NAMALWA (cell line): ENCODE results near the gene SCYL1.
"Not testable (repeated sequence)": the region's sequence is repeated elsewhere in the genome, so short reads cannot be mapped to it uniquely, and the experiment has no call there.

Experiments used
- DNase-seq: peaks from one replicate; pipeline ENCODE4 v3.0.0-alpha.2; 2015; ENCODE audit warnings: low spot score

Gene SCYL1

DNA sequence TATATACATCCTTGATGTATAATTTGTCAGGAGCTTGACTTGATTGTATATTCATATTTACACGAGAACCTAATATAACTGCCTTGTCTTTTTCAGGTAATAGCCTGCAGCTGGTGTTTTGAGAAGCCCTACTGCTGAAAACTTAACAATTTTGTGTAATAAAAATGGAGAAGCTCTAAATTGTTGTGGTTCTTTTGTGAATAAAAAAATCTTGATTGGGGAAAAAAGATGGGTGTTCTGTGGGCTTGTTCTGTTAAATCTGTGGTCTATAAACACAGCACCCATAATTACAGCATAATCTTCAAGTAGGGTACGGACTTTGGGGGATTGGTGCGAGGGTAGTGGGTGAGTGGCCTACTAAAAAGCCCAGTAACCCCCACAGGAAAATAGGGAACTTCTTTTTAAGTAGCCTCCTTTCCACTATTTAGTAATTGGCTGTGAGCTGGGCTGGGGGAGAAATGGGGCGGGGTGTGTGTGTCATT, 18.6 kb upstream of the SCYL1 start:
- no peak for DNase-seq

GRCh38 chr11:65506772-65507505, 17.9 kb upstream of the SCYL1 start:
- DNase-seq = peak; percentile 82

- not testable (repeated sequence) for DNase-seq
Observed at GRCh38 chr11:65512311-65512710, 12.6 kb upstream of the SCYL1 start.

DNA sequence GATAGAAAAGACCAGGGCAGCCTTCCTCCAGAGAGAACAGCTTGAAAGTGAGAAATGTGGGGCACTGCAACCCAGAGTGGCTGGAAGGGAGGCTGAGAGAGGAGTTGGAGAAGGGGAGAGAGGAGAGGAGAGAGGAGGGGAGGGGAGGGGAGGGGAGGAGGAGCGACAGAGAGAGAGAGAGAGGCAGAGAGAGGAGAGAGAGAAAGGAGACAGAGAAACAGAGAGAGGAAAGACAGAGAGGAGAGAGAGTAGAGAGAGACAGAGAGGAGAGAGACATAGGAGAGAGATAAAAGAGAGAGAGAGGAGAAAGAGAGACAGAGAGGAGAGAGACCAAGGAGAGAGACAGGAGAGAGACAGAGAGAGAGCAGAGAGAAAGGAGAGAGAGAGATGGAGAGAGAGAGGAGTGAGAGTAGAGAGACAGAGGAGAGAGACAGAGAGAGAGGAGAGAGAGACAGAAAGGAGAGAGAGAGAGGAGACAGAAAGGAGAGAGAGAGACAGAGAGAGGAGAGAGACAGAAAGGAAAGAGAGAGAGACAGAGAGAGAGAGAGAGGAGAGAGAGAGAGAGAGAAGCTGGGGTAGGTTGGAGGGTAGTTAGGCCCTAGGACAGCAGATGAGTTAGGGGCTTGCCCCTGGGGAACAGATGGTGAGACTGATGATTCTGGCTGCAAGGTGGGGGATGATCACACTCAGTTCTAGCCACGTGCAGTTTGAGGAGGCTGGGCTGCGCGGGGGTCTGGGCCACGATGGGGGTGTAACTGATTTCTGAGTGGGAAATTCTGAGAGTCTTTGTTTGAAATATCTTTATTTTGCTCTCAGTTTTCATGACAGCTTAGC, 8.5 kb upstream of the SCYL1 start:
- DNase-seq = no peak

- DNase-seq = not testable (repeated sequence)
Observed at GRCh38 chr11:65518941-65519549, 5.8 kb upstream of the SCYL1 start.

- DNase-seq = not testable (repeated sequence)
Observed at GRCh38 chr11:65521777-65522521, 2.9 kb upstream of the SCYL1 start.

GRCh38 chr11:65522718-65523630, 1.9 kb upstream of the SCYL1 start:
- not testable (repeated sequence) for DNase-seq

- not testable (repeated sequence) for DNase-seq
Observed at GRCh38 chr11:65523631-65523968, 1.3 kb upstream of the SCYL1 start.

GRCh38 chr11:65524014-65524740, 706 bp upstream of the SCYL1 start:
- no peak for DNase-seq

DNA sequence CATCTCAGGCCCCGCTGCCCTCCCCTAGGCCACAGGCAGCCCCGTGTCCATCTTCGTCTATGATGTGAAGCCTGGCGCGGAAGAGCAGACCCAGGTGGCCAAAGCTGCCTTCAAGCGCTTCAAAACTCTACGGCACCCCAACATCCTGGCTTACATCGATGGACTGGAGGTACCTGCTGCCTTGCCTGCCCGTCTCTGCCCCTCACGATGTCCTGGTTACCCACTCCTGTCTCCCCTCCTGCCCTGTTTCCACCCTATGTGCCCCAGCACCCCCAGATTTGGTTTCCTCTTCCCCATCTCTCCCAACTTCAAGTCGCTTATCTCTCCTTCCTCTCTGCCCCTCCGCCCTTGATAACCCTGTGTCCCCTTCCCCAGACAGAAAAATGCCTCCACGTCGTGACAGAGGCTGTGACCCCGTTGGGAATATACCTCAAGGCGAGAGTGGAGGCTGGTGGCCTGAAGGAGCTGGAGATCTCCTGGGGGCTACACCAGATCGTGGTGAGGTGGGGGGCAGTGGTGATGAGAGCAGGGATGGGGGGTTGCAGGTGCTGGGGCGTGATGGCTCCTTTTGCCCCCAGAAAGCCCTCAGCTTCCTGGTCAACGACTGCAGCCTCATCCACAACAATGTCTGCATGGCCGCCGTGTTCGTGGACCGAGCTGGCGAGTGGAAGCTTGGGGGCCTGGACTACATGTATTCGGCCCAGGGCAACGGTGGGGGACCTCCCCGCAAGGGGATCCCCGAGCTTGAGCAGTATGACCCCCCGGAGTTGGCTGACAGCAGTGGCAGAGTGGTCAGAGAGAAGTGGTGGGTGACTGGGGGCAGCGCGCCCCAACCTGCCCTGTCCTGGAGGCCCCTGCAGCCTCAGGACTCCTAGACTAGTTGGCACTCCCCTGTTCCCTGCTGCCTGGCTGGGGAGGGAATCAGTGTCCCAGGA, 930 bp downstream of the SCYL1 start:
- DNase-seq = no peak

DNA sequence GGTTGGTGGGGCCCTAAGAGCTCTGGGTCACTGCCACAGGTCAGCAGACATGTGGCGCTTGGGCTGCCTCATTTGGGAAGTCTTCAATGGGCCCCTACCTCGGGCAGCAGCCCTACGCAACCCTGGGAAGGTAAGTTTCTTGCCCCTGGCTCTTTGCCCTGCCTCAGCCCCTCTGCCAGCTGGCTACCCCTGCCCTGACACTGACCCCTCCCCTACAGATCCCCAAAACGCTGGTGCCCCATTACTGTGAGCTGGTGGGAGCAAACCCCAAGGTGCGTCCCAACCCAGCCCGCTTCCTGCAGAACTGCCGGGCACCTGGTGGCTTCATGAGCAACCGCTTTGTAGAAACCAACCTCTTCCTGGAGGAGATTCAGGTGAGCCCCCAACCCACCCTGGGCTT, 1.9 kb downstream of the SCYL1 start:
- no peak for DNase-seq

- no peak for DNase-seq
Observed at GRCh38 chr11:65528819-65529350, 4.0 kb downstream of the SCYL1 start.

DNA sequence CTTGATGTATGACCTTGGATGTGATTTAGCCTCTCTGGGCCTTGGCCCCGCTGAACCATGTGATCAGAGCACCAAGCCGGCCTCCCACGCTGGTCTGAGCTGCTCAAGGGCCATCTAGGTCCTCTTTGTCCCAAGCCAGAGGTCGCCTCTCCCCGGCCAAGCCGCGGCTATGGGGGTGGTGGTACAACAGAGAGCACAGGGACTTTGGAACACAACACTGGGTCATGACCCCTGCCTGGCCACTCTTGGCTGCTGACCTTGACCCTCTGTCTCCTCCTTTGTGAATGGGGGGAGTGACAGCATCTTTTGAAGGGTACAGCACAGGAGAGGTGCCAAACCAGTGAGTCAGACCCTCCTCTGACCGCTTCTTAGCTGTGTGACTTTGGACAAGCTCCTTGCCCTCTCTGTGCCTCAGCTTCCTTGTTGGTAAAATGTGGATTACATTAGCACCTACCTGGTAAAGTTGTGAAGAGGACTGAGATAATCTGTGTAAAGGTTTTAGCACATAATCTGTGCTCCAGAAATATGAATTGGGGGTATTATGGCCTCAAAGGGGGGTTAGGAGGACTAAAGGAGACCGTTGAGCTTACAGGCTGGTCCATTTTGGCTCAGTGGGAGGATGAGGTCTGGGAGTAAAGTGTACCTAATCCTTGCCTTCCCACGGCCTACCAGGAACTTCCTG, 4.7 kb downstream of the SCYL1 start:
- no peak for DNase-seq

DNA sequence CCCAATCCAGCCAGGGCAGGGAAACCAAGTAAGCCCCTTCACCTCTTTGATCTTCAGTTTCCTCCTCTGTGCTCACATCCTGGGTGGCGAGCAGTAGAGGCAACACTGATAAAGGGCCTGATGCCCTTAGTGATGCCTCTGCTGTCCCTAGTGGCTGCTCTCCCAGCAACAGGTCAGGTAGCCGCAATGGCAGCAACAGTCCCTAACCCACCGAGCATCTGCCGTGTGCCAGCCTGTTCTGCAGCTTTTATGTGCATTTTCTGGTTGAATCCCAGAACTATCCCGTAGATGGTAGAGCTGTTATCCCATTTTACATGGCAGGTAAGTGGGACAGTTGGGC, 5.2 kb downstream of the SCYL1 start:
- peak; percentile 70 for DNase-seq

- no peak for DNase-seq
Observed at GRCh38 chr11:65532388-65533064, 7.6 kb downstream of the SCYL1 start.

DNA sequence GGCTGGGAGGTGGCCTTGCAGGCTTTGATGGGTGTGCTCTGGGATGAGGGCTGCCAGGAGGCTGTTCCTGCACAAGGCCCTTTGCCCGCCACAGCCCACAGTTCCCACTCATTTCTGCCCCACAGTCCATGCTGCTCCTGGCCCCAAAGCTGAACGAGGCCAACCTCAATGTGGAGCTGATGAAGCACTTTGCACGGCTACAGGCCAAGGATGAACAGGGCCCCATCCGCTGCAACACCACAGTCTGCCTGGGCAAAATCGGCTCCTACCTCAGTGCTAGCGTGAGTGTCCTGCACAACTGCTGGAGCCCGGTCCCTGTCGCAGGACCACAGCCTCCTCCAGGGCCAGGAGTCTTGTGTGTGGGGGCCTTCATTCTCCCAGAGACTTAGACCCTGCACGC, 10.2 kb downstream of the SCYL1 start:
- DNase-seq = no peak

GRCh38 chr11:65536412-65537295, 11.8 kb downstream of the SCYL1 start:
- DNase-seq = no peak
